ENCODE results near the gene NBL1. TPM values are rescaled to one million over a fixed set of nuclear protein-coding genes. Genes with fewer than 3 reads are reported as not detected.

NBL1 gene
- total RNA-seq, 1 experiment from 2014 or later = 117 TPM

GRCh38 chr1:19596714-19597495 lies 47.2 kb upstream of the NBL1 start:
- Histone ChIP-seq H4K20me1 (ENCODE audit: low read length) (peaks cover 3% of the 10 kb centered on the region; the same call in 1 of the 2 replicates), H3K4me2 (ENCODE audit: low read length) (peak overlapping the region; percentile 89), H3K27ac (ENCODE audit: low read length) (peak overlapping the region; percentile 79), H3K9ac (ENCODE audit: low read length) (peak overlapping the region; percentile 100), H3K4me3 (ENCODE audit: low read length) (peak overlapping the region; percentile 90), H3F3A (ENCODE audit: low read length, unreplicated experiment) (no peaks in the 10 kb centered on the region), H3K4me1 (ENCODE audit: insufficient read depth, low read length) (peaks cover 19% of the 10 kb centered on the region), H3K79me2 (ENCODE audit: low read length) (peaks cover 52% of the 10 kb centered on the region), H3K9me3 (ENCODE audit: low read length) (no peaks in the 10 kb centered on the region), H3K27me3 (ENCODE audit: low read length) (no peaks in the 10 kb centered on the region), H3K9me2 (replicated peaks; ENCODE audit: low read length) (no peaks in the 10 kb centered on the region), H3K36me3 (ENCODE audit: low read depth, low read length) (peaks cover 12% of the 10 kb centered on the region; the same call in 1 of the 2 replicates), H2AFZ (ENCODE audit: low read length) (peak overlapping the region; percentile 88)
- ATAC-seq = peak; percentile 94
- BruUV-seq (replicated peaks) = no TSS peak
- POLR2A ChIA-PET (ENCODE audit: unreplicated experiment) = no interaction called here
- DNase-seq = peak; percentile 96
- intact Hi-C loops (cut with micrococcal nuclease) = loop anchor here (1.0 to 2.0 kb wide), 2 partner anchors 46 to 110 kb away; no protein-coding TSS in a partner anchor
- CTCF ChIA-PET = interaction anchor here (1.0 kb wide), 1 partner anchor 57 kb away, joined by 3 read pairs; no protein-coding TSS in a partner anchor
- no peak for TF ChIP-seq EZH2phosphoT487 (IDR thresholded peaks at IDR 0.05; ENCODE audit: borderline replicate concordance, low read length)
- no peak for TF ChIP-seq EZH2 (IDR thresholded peaks at IDR 0.05; ENCODE audit: low read length, unreplicated experiment)
- TF ChIP-seq CTCF (conservative IDR thresholded peaks at IDR 0.05; ENCODE audit: low read depth, low read length) = no peak

GRCh38 chr1:19597496-19598309 lies 46.4 kb upstream of the NBL1 start:
- BruUV-seq (replicated peaks) = TSS peak; percentile 60
- Histone ChIP-seq H3K9me2 (replicated peaks; ENCODE audit: low read length) (no peaks in the 10 kb centered on the region), H3K27ac (ENCODE audit: low read length) (peak overlapping the region; percentile 79), H2AFZ (ENCODE audit: low read length) (peak overlapping the region; percentile 88), H3K9ac (ENCODE audit: low read length) (peak overlapping the region; percentile 100), H3K4me1 (ENCODE audit: insufficient read depth, low read length) (peaks cover 19% of the 10 kb centered on the region), H3K36me3 (ENCODE audit: low read depth, low read length) (peaks cover 14% of the 10 kb centered on the region; the same call in 1 of the 2 replicates), H3K4me2 (ENCODE audit: low read length) (peak overlapping the region; percentile 89), H4K20me1 (ENCODE audit: low read length) (peaks cover 9% of the 10 kb centered on the region; the same call in 1 of the 2 replicates), H3K4me3 (ENCODE audit: low read length) (peak overlapping the region; percentile 90), H3K27me3 (ENCODE audit: low read length) (no peaks in the 10 kb centered on the region), H3K9me3 (ENCODE audit: low read length) (no peaks in the 10 kb centered on the region), H3F3A (ENCODE audit: low read length, unreplicated experiment) (no peaks in the 10 kb centered on the region), H3K79me2 (ENCODE audit: low read length) (peaks cover 60% of the 10 kb centered on the region)
- intact Hi-C loops (cut with micrococcal nuclease) = loop anchor here (1.0 to 2.0 kb wide), 2 partner anchors 46 to 111 kb away; no protein-coding TSS in a partner anchor
- ATAC-seq (no peak), DNase-seq (peak; percentile 17)
- CTCF ChIA-PET = no interaction called here
- POLR2A ChIA-PET (ENCODE audit: unreplicated experiment) = no interaction called here
- TF ChIP-seq CTCF (conservative IDR thresholded peaks at IDR 0.05; ENCODE audit: low read depth, low read length) = no peak
- TF ChIP-seq EZH2 (IDR thresholded peaks at IDR 0.05; ENCODE audit: low read length, unreplicated experiment) = no peak
- no peak for TF ChIP-seq EZH2phosphoT487 (IDR thresholded peaks at IDR 0.05; ENCODE audit: borderline replicate concordance, low read length)

Measured in PC-3 (cell line).